ENCODE measurements around the gene HDAC3. TPM values are rescaled to one million over a fixed set of nuclear protein-coding genes. Genes with fewer than 3 reads are reported as not detected.

HDAC3 gene
- total RNA-seq, 1 experiment from 2014 or later = 96.3 TPM

- Mint-ChIP-seq H3K36me3 (ENCODE audit: insufficient read depth, unreplicated experiment) (peaks cover 25% of the 10 kb centered on the region), H3K4me3 (ENCODE audit: low read depth, unreplicated experiment) (no peak overlapping the region), H3K27me3 (ENCODE audit: unreplicated experiment) (no peaks in the 10 kb centered on the region), H3K27ac (ENCODE audit: unreplicated experiment) (peak overlapping the region; percentile 57), H3K4me1 (ENCODE audit: low read depth, unreplicated experiment) (peaks cover 62% of the 10 kb centered on the region), H3K9me3 (ENCODE audit: low read depth, unreplicated experiment) (no peaks in the 10 kb centered on the region)
- CTCF ChIA-PET = interaction anchor here (0.9 to 1.5 kb wide), 3 partner anchors 16 to 44 kb away, joined by 4 to 6 read pairs (median 5); no protein-coding TSS in a partner anchor
- no peak for TF ChIP-seq CTCF (IDR thresholded peaks at IDR 0.05; ENCODE audit: unreplicated experiment)
- intact Hi-C loops (cut with micrococcal nuclease; ENCODE audit: unreplicated experiment) = no loop called here
- DNase-seq = no peak
- BruUV-seq (replicated peaks) = no TSS peak
Observed at GRCh38 chr5:141608046-141608445, 28.6 kb downstream of the HDAC3 start.

GRCh38 chr5:141605523-141606277 lies 30.9 kb downstream of the HDAC3 start:
- CTCF ChIA-PET = no interaction called here
- Mint-ChIP-seq H3K27me3 (ENCODE audit: unreplicated experiment) (no peaks in the 10 kb centered on the region), H3K4me1 (ENCODE audit: low read depth, unreplicated experiment) (peaks cover 47% of the 10 kb centered on the region), H3K9me3 (ENCODE audit: low read depth, unreplicated experiment) (no peaks in the 10 kb centered on the region), H3K36me3 (ENCODE audit: insufficient read depth, unreplicated experiment) (peaks cover 21% of the 10 kb centered on the region), H3K4me3 (ENCODE audit: low read depth, unreplicated experiment) (no peak overlapping the region), H3K27ac (ENCODE audit: unreplicated experiment) (peak overlapping the region; percentile 22)
- DNase-seq = no peak
- intact Hi-C loops (cut with micrococcal nuclease; ENCODE audit: unreplicated experiment) = loop anchor here (2.0 kb wide), 1 partner anchor 13 kb away; no protein-coding TSS in a partner anchor
- no peak for TF ChIP-seq CTCF (IDR thresholded peaks at IDR 0.05; ENCODE audit: unreplicated experiment)
- no TSS peak for BruUV-seq (replicated peaks)

- BruUV-seq (replicated peaks) = no TSS peak
- Mint-ChIP-seq H3K4me1 (ENCODE audit: low read depth, unreplicated experiment) (peaks cover 50% of the 10 kb centered on the region), H3K36me3 (ENCODE audit: insufficient read depth, unreplicated experiment) (peaks cover 13% of the 10 kb centered on the region), H3K27ac (ENCODE audit: unreplicated experiment) (peak overlapping the region; percentile 41), H3K9me3 (ENCODE audit: low read depth, unreplicated experiment) (no peaks in the 10 kb centered on the region), H3K27me3 (ENCODE audit: unreplicated experiment) (no peaks in the 10 kb centered on the region), H3K4me3 (ENCODE audit: low read depth, unreplicated experiment) (peak overlapping the region; percentile 0)
- no peak for TF ChIP-seq CTCF (IDR thresholded peaks at IDR 0.05; ENCODE audit: unreplicated experiment)
- peak; percentile 62 for DNase-seq
- intact Hi-C loops (cut with micrococcal nuclease; ENCODE audit: unreplicated experiment) = loop anchor here (1.0 kb wide), 1 partner anchor 14 kb away; the partner anchor contains the start of gene DIAPH1
- CTCF ChIA-PET = interaction anchor here (0.8 to 1.2 kb wide), 3 partner anchors 11 to 33 kb away, joined by 3 to 5 read pairs (median 3); partner anchors contain the start of genes DIAPH1, HDAC3 and RELL2
Observed at GRCh38 chr5:141603923-141604717, 32.5 kb downstream of the HDAC3 start.

- CTCF ChIA-PET = no interaction called here
- Mint-ChIP-seq H3K4me3 (ENCODE audit: low read depth, unreplicated experiment) (no peak overlapping the region), H3K4me1 (ENCODE audit: low read depth, unreplicated experiment) (peaks cover 51% of the 10 kb centered on the region), H3K27me3 (ENCODE audit: unreplicated experiment) (no peaks in the 10 kb centered on the region), H3K27ac (ENCODE audit: unreplicated experiment) (no peak overlapping the region), H3K9me3 (ENCODE audit: low read depth, unreplicated experiment) (no peaks in the 10 kb centered on the region), H3K36me3 (ENCODE audit: insufficient read depth, unreplicated experiment) (peaks cover 12% of the 10 kb centered on the region)
- intact Hi-C loops (cut with micrococcal nuclease; ENCODE audit: unreplicated experiment) = no loop called here
- no TSS peak for BruUV-seq (replicated peaks)
- DNase-seq = no peak
- TF ChIP-seq CTCF (IDR thresholded peaks at IDR 0.05; ENCODE audit: unreplicated experiment) = no peak
Observed at GRCh38 chr5:141602606-141603005, 34.0 kb downstream of the HDAC3 start.
